Prostate gland (tissue), 2 donors: ENCODE results near the gene WWOX.

ENCODE experiments used
- CTCF ChIP-seq, 4 experiments: fragments of 200-600 bp in 2 of 4; fragments of 450-650 bp in 2 of 4; sonication (generic) in 2 of 4; IDR thresholded peaks; 1 replicate in 3 of 4; 2 replicates in 1 of 4; pipeline ENCODE4 v1.5.1; 2016 to 2019; ENCODE audit warnings: antibody characterized with exemption in 4 of 4, mild to moderate bottlenecking in 2 of 4, moderate library complexity in 2 of 4
- POLR2A ChIP-seq: fragments of 450-650 bp; IDR thresholded peaks from one replicate; pipeline ENCODE4 v1.6.1; 2016; ENCODE audit warnings: antibody characterized with exemption, mild to moderate bottlenecking

GRCh38 chr16:78200023-78200389 is 100.6 kb downstream of the WWOX start:
- TF ChIP-seq POLR2A (no peak), CTCF (IDR thresholded peaks at IDR 0.05) (no peak)
